AG04450 (cell line): ENCODE measurements around the gene IFITM1. TPM values are rescaled to one million over a fixed set of nuclear protein-coding genes. Genes with fewer than 3 reads are reported as not detected.
"Not testable (repeated sequence)": the region's sequence is repeated elsewhere in the genome, so short reads cannot be mapped to it uniquely, and the experiment has no call there.

ENCODE experiments used
- CTCF ChIA-PET: fragments of 300-600, 350-600 bp; formaldehyde crosslinking; extraction: SDS; loops from one replicate; lab custom pipeline; 2022; ENCODE audit warnings: antibody characterized with exemption, inconsistent platforms; lab: Charles Lee
- POLR2A ChIA-PET: fragments of 350-600 bp; formaldehyde crosslinking; extraction: SDS; loops from one replicate; lab custom pipeline; 2021; ENCODE audit warnings: antibody characterized with exemption, inconsistent platforms; lab: Yijun Ruan, JAX
- DNase-seq: peaks from one replicate; pipeline ENCODE4 v3.0.0-alpha.2; 2011; ENCODE audit warnings: low read depth, low spot score
- H3K27ac ChIP-seq: one replicate; pipeline ENCODE4 v1.5.1; 2012; ENCODE audit warnings: low read depth, low read length, control low read depth
- H3K27me3 ChIP-seq: one replicate; pipeline ENCODE4 v1.6.0; 2012; ENCODE audit warnings: low read length; ENCODE audit not compliant: control insufficient read depth, insufficient read depth
- H3K4me3 ChIP-seq: 2 replicates; pipeline ENCODE4 v1.5.1; 2011; ENCODE audit warnings: mild to moderate bottlenecking, low read depth, low read length, control low read depth
- H3K9me3 ChIP-seq: 2 replicates; pipeline ENCODE4 v1.5.1; 2012; ENCODE audit warnings: low read length; ENCODE audit not compliant: control insufficient read depth, insufficient read depth
- CTCF ChIP-seq: IDR thresholded peaks from 2 replicates; pipeline ENCODE4 v1.5.1; 2011; ENCODE audit warnings: low read depth, low read length, control low read depth, inconsistent platforms
- polyA plus RNA-seq: library from polyadenylated mRNA; depleted of rRNA; stranded (reverse); fragments of >200 nt; gene quantifications from 2 replicates; pipeline ENCODE4 v1.2.3, GENCODE V29; 2011

Gene IFITM1
- polyA plus RNA-seq, 1 experiment, result 62.1 TPM

- CTCF ChIA-PET, result no interaction called here
- no peak for TF ChIP-seq CTCF
- H3K27ac ChIP-seq, result no peak overlapping the region
- H3K9me3 ChIP-seq, result no peaks in the 10 kb centered on the region; the same call in 1 of the 2 replicates
- DNase-seq, result no peak
- H3K27me3 ChIP-seq, result peaks cover 47% of the 10 kb centered on the region
- POLR2A ChIA-PET, result no interaction called here
- no peak overlapping the region for H3K4me3 ChIP-seq
Observed at GRCh38 chr11:285894-286220, 28.0 kb upstream of the IFITM1 start.

GRCh38 chr11:286977-287820, 26.6 kb upstream of the IFITM1 start:
- CTCF ChIA-PET, H3K27ac ChIP-seq, DNase-seq, POLR2A ChIA-PET, H3K4me3 ChIP-seq, H3K9me3 ChIP-seq: not testable (repeated sequence)
- peaks cover 33% of the 10 kb centered on the region for H3K27me3 ChIP-seq

GRCh38 chr11:287821-288477, 25.9 kb upstream of the IFITM1 start:
- DNase-seq, result no peak
- ChIA-PET CTCF (no interaction called here), POLR2A (no interaction called here)
- TF ChIP-seq CTCF, result no peak
- Histone ChIP-seq H3K27ac (no peak overlapping the region), H3K9me3 (no peaks in the 10 kb centered on the region; the same call in 1 of the 2 replicates), H3K27me3 (peaks cover 26% of the 10 kb centered on the region), H3K4me3 (peak overlapping the region; percentile 57)

GRCh38 chr11:288478-289397, 25.1 kb upstream of the IFITM1 start, which contains the start of gene PGGHG:
PGGHG (plus strand) TSS chr11:289126; CDS start chr11:289817, 691 bp downstream.
- no peak for DNase-seq
- Histone ChIP-seq H3K4me3 (peak within 1 kb of the TSS; percentile 57), H3K27ac (no peak within 1 kb of the TSS), H3K9me3 (no peaks in the 10 kb centered on the region; the same call in 1 of the 2 replicates), H3K27me3 (peaks cover 26% of the 10 kb centered on the region)
- POLR2A ChIA-PET, result interaction anchor here (1.1 kb wide), 1 partner anchor 67 kb away, joined by 3 read pairs; no protein-coding TSS in a partner anchor
- no peak for TF ChIP-seq CTCF
- CTCF ChIA-PET, result interaction anchor here (0.8 kb wide), 1 partner anchor 12 kb away, joined by 3 read pairs; no protein-coding TSS in a partner anchor

- Histone ChIP-seq H3K27ac (no peak overlapping the region), H3K9me3 (no peaks in the 10 kb centered on the region; the same call in 1 of the 2 replicates), H3K27me3 (peaks cover 21% of the 10 kb centered on the region), H3K4me3 (peak overlapping the region; percentile 43)
- no peak for DNase-seq
- CTCF ChIA-PET, result interaction anchor here (0.8 kb wide), 1 partner anchor 11 kb away, joined by 3 read pairs; no protein-coding TSS in a partner anchor
- no peak for TF ChIP-seq CTCF
- POLR2A ChIA-PET, result interaction anchor here (1.1 kb wide), 1 partner anchor 66 kb away, joined by 3 read pairs; no protein-coding TSS in a partner anchor
Observed at GRCh38 chr11:289398-289711, 24.5 kb upstream of the IFITM1 start.
